Fibroblast of the aortic adventitia (primary cell): Measurements from ENCODE around the gene ZNF613. TPM values are rescaled to one million over a fixed set of nuclear protein-coding genes. Genes with fewer than 3 reads are reported as not detected.
"Not testable (repeated sequence)": the region's sequence is repeated elsewhere in the genome, so short reads cannot be mapped to it uniquely, and the experiment has no call there.

Source experiments
- DNase-seq: peaks from one replicate; pipeline ENCODE4 v3.0.0-alpha.2; 2010; ENCODE audit warnings: low read depth
- H3K4me3 ChIP-seq: 2 replicates; pipeline ENCODE4 v1.5.1; 2011; ENCODE audit warnings: low read depth, mild to moderate bottlenecking, control low read depth, low read length, moderate library complexity
- total RNA-seq: library from RNA; depleted of rRNA; stranded (reverse); fragments of >200 nt; gene quantifications from 2 replicates; pipeline ENCODE4 v1.2.3, GENCODE V29; 2012; ENCODE audit warnings: low replicate concordance
- TF ChIP-seq, protein P1 (sequence below): IDR thresholded peaks from 2 replicates; pipeline ENCODE4 v1.5.1; 2011; ENCODE audit warnings: mild to moderate bottlenecking, low read length, control low read depth, inconsistent platforms; ENCODE audit not compliant: insufficient read depth

Gene ZNF613
- total RNA-seq, 1 donor, result 7.8 TPM

DNA sequence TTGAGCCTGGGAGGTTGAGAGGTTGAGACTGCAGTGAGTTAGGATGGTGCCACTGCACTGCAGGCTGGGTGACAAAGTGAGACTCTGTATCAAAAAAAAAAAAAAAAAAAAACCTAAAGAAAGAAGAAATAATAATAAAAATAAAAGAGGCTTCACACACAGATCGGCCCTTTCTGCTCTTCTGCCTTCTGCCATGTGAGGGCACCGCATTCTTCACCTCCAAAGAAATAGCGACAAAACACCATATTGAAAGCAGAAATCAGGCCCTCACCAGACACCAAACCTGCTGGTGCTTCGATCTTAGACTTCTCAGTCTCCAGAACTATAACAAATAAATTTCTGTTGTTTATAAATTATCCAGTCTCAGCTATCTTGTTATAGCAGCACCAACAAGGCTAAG lies 25.4 kb upstream of the ZNF613 start:
- no peak overlapping the region for H3K4me3 ChIP-seq
- TF ChIP-seq, protein P1, sequence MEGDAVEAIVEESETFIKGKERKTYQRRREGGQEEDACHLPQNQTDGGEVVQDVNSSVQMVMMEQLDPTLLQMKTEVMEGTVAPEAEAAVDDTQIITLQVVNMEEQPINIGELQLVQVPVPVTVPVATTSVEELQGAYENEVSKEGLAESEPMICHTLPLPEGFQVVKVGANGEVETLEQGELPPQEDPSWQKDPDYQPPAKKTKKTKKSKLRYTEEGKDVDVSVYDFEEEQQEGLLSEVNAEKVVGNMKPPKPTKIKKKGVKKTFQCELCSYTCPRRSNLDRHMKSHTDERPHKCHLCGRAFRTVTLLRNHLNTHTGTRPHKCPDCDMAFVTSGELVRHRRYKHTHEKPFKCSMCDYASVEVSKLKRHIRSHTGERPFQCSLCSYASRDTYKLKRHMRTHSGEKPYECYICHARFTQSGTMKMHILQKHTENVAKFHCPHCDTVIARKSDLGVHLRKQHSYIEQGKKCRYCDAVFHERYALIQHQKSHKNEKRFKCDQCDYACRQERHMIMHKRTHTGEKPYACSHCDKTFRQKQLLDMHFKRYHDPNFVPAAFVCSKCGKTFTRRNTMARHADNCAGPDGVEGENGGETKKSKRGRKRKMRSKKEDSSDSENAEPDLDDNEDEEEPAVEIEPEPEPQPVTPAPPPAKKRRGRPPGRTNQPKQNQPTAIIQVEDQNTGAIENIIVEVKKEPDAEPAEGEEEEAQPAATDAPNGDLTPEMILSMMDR, result no peak
- no peak for DNase-seq

GRCh38 chr19:51903192-51903591 lies 24.1 kb upstream of the ZNF613 start:
- no peak overlapping the region for H3K4me3 ChIP-seq
- TF ChIP-seq, protein P1, result no peak
- DNase-seq, result no peak

DNA sequence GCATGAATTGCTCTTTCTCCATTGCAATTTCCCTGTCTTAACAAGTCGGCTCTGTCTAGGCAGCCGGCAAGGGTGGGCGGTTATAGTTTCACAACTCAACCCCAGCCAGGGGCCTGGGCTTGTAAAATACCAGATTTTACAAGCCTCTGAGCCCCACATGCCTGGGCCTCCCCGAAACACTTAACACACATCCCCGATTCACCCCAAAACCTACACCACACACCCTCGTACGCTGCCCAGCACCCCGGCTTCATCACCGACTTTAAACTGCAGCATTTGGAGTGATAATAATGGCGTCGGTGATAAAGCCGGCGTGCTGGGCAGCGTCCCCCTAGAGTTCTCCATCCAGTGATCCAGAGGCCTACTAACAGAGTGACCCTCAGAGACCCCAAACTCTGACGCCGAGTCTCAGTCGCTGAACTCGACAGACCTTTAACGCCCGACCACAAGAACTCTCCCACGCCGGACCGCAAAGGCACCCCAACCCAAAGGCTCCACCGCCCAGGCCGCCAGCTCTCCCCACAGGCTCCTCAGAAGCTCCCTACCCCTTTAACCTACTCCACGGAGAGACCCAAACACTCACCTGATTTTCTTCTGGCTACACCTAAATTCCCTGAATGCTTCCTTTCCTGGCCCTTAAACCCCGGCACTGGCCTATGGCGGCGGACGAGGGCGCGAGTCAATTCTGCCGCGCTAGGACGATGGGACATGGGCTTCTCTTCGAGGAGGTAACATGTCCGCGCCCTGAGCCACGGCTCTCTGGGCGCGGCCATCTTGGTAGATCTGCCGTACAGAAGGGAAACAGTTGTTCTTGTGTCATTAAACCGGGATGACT lies 22.7 kb upstream of the ZNF613 start, which contains the start of gene ZNF649:
TSS of gene ZNF649 (minus strand) at position 687 of the 835 bp plus-strand sequence. CDS start 4,910 bp downstream, outside the sequence.
- peak; percentile 82 for DNase-seq
- TF ChIP-seq, protein P1, result peak; percentile 4
- H3K4me3 ChIP-seq, result peak within 1 kb of the TSS; percentile 89

- no peak overlapping the region for H3K4me3 ChIP-seq
- no peak for DNase-seq
- TF ChIP-seq, protein P1, result no peak
Measured at GRCh38 chr19:51905206-51905605, 22.1 kb upstream of the ZNF613 start.

GRCh38 chr19:51905639-51906038 lies 21.6 kb upstream of the ZNF613 start:
- H3K4me3 ChIP-seq, DNase-seq: not testable (repeated sequence)

DNA sequence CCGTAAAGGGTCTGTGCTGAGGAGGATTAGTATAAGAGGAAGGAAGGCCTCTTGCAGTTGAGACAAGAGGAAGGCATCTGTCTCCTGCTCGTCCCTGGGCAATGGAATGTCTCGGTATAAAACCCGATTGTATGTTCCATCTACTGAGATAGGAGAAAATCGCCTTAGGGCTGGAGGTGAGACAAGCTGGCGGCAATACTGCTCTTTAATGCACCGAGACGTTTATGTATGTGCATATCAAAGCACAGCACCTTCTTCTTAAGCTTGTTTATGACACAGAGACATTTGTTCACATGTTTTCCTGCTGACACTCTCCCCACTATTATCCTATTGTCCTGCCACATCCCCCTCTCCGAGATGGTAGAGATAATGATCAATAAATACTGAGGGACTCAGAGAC lies 21.2 kb upstream of the ZNF613 start:
- not testable (repeated sequence) for H3K4me3 ChIP-seq, DNase-seq

- DNase-seq, H3K4me3 ChIP-seq: not testable (repeated sequence)
Measured at GRCh38 chr19:51907981-51908380, 19.3 kb upstream of the ZNF613 start.

- TF ChIP-seq, protein P1, result no peak
- no peak for DNase-seq
- H3K4me3 ChIP-seq, result no peak overlapping the region
Measured at GRCh38 chr19:51915324-51915867, 11.9 kb upstream of the ZNF613 start.
